Activated CD4-positive, alpha-beta T cell treated with anti-CD3 and anti-CD28 coated beads for 4 hours (primary cell): ENCODE measurements around the gene PAN2.
"Not testable (repeated sequence)": the region's sequence is repeated elsewhere in the genome, so short reads cannot be mapped to it uniquely, and the experiment has no call there.

ENCODE experiments used
- DNase-seq, 2 donors: peaks; one replicate each; pipeline ENCODE4 v3.0.0-alpha.2; 2020

Gene PAN2

GRCh38 chr12:56333679-56334489 is at the start of gene PAN2:
Gene PAN2, minus strand, starts transcription at chr12:56334000. Its CDS starts 906 bp downstream, at chr12:56333094.
- peak; percentile 91 to 92 for DNase-seq

DNA sequence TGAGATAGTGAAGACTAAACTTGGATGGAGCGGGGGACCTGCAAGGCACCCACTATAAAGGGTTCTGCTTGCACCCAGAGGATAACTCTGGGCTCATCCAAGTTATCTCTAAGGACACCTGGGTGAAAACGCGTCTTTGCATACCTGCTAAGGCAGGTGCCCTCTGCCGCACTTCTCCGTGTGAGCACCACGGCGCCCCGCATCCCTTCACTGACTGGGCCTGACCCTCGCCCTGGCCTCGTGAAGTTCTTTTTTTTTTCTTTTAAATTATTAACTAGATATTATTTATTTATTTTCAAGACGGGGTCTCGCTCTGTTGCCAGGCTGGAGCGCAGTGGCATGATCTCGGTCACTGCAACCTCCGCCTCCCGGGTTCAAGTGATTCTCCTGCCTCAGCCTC is 48.8 kb upstream of the PAN2 start:
- DNase-seq, result no peak

DNA sequence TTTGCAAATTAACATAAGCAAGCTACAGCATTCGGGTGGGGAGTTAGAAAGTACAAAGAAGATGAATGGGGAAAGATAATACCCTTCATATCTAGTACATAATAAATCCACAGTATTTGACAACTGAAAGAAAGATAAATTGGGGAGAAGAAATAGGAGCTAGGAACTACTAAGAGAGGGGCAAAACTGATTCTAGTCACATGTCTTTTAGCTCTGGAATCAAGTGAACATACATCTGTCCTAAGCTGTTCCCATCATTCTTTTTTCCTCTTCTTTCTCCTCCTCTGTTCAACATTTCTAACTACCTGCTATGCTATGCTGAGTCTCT is 44.2 kb upstream of the PAN2 start:
- DNase-seq, result no peak

- no peak for DNase-seq
Observed at GRCh38 chr12:56377310-56377988, 43.6 kb upstream of the PAN2 start.

- DNase-seq, result no peak
Observed at GRCh38 chr12:56375598-56376434, 42.0 kb upstream of the PAN2 start.

DNA sequence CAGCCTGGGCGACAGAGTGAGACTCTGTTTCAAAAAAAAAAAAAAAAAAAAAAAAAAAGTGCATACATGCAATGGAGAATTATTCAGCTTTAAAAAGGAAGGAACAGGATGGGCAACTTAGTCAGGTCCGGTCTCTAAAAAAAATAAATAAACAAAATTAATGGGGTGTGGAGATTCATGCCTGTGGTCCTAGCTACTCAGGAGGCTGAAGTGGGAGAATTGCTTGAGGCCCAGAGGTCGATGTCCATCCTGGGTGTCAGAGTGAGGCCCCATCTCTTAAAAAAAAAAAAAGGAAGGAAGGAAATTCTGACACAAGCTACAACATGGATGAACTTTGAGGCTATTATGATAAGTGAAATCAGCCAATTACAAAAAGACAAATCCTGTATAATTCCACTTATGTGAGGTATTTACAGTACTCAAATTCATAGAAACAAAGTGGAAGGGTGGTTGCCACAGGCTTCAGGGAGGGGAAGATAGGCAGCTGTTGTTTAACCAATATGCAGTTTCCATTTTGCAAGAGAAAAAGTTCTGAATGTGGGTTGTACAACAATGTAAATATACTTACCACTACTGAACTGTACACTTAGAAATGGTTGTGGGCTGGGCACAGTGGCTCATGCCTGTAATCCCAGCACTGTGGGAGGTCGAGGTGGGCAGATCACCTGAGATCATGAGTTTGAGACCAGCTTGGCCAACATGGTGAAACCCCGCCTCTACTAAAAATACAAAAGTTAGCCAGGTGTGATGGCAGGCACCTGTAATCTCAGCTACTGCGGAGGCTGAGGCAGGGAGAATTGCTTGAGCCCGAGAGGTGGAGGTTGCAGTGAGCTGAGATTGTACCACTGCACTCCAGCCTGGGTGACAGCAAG is 41.2 kb upstream of the PAN2 start:
- no peak for DNase-seq

DNA sequence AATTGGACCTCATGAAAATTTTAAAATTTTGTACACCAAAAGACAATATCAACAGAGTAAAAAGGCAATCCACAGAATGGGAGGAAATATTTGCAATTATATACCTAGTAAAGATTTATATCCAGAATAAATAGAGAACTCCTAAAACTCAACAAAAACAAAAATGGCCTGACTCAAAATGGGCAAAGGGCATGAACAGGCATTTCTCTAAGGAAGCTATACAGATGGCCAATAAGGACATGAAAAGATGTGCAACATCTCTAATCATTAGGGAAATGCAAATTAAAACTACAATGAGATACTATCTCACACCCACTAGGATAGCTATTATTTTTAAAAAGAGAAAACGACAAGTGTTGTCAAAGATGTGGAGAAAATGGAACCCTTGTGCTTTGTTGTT is 39.7 kb upstream of the PAN2 start:
- no peak for DNase-seq

DNA sequence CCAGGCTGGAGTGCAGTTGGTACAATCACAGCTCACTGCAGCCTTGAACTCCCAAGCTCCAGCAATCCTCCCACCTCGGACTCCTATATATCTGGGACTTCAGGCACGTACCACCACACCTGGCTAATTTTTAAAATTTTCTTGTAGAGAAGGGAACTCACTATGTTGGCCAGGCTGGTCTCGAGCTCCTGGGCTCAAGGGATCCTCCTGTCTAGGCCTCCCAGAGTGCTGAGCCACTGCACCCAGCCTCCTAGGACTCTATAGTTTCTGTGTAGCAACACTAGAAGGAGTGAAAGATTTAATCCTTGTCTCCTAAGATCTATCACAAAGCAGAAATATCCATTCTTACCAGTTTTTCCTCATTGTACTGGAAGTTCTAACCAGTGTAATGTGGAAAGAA is 33.1 kb upstream of the PAN2 start:
- DNase-seq, result no peak

DNA sequence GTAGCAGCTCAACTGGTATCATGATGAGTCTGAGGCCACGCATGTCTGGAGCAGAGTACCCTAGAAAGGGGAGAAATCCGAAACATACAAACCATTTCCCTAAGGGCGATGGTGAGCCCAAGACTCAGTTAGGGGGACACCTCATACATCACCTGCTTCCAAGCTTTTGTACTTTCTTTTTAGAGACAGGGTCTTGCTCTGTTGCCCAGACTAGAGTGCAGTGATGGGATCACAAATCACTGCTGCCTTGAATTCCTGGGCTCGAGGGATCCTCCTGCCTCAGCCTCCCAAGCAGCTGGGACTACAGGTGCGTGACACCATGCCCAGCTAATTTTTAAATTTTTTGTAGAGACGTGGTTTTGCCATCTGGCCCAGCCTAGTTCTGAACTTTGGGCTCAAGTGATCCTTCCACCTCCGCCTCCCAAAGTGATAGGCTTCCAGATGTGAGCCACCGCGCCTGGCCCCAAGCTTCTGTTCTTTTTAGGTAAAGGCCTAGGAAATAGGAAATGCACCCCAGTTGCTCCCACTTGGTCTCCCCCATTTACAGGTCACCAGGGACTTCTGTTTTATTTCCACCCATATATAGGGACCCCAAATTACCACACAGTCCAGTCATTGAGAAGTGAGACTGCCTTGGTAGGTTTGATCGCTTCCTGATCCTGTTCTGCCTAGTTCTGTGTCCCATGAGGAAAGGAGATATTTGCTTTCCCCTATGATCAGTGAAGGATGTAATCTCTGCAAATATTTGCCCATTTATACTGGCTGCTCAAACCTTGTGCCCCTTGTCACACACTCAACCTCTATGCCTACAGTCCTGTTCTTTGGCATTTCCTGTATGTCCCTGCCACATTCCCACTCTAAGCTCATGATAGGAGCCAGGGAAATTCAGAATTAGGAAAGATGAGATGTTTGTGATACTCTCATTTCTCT is 28.6 kb upstream of the PAN2 start, which contains the start of gene APOF:
APOF (minus strand) TSS at position 728 of the 930 bp plus-strand sequence; CDS start at position 616, 112 bp downstream.
- no peak for DNase-seq

DNA sequence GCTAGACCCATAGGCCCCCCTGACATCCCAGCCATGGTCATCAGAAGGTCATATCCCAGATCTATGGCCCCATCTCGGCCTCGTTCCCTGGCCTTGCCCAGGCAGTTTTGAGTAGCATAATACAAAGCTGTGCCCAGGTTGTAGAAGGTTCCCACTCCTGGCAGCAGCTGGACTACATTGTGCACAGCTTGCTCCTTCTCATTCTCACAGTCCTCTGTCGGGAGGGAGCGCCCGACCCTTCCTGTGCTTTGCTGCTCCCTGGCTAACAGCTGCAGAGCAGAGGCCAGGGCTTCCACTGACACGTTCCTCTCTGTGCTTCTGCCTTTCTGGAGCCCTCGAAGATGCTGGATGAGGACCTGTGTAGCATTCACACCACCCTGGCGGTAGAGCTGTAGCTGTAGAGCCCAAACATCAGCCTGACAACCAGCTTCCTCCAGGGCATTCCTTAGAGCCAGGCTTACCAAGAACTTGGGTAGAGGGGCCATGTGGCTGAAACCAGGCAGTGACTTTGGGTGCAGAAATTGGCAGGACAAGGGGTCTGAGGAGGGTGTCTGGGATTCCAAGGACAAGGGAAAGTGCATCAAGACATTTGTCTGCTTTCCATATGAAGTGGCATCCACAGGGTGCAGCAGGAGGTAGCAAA is 27.8 kb upstream of the PAN2 start:
- no peak for DNase-seq

DNA sequence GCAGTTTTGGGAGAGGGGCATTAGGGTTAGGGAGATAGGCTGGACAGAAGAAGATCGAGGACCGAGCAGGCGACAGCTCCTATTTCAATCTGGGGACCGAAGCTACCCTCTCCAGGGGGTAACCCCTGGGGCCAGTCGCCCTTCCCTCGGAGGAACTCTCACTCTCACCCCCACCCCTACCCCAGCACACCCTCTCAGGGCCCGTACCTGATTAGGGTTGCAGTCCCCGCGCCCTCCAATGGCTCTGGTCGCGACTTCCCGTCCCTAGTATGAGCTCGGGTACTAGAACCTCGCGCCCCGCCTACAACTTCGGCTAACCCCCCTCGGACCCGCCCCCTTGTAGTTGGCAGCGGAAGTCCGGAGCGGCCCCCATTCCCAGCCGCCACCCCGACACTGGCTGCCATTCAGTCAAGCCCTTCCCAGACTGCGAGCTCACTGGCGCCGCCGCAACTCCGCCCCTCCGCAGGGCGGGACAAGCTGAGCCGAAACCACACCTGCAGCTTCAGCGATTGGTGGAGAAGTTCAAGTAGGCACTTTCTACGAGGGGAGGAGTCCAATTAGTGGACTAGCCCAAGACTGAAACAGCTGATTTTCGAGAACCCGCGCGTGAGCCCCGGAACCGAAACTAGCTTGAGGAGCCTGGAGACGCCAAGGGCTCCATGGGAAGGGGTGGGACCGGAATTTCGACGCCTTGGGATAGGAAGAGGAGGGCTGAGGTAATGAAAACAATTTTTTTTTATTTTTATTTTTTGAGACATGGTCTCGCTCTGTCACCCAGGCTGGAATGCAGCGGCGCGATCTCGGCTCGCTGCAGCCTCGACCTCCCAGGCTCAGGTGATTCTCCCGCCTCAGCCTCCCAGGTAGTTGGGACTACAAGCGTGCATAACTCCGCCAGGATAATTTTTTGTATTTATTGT is 26.3 kb upstream of the PAN2 start, which contains the start of gene STAT2:
STAT2 (minus strand) TSS at position 257 of the 917 bp plus-strand sequence. CDS start 3,536 bp downstream, outside the sequence.
- DNase-seq, result peak; percentile 98 to 99

DNA sequence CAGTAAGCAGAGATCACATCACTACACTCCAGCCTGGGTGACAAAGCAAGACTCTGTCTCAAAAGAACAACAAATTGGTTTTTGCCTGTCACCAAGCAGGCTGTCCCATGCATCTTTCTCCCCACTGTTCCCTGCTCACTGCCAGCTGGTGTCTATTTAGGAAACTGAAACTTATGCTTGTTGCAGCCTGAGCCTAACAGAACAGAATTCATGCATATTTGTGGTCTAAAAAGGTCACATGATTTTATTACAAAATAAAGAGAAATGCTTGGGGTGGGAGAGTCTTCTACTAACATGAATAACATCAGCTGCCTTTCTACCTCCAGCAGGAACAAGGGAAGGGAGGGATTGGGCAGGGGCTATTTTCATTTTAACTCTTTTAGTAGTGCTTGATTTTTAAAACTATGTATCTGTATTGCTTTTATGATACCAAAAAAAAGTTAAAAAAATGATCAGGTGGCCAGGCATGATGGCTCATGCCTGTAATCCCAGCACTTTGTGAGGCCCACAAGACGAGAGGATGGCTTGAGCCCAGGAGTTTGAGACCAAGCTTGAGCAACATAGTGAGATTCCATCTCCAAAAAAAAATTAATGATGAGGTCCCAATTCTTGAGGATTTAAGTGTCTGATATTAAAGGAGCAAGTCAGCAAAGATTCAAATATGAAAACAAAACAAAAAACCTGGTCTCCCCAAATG is 25.2 kb upstream of the PAN2 start:
- no peak for DNase-seq

GRCh38 chr12:56351325-56351724 is 17.5 kb upstream of the PAN2 start:
- no peak for DNase-seq

- DNase-seq, result no peak
Observed at GRCh38 chr12:56350662-56351061, 16.9 kb upstream of the PAN2 start.

GRCh38 chr12:56348776-56349175 is 15.0 kb upstream of the PAN2 start:
- no peak for DNase-seq

DNA sequence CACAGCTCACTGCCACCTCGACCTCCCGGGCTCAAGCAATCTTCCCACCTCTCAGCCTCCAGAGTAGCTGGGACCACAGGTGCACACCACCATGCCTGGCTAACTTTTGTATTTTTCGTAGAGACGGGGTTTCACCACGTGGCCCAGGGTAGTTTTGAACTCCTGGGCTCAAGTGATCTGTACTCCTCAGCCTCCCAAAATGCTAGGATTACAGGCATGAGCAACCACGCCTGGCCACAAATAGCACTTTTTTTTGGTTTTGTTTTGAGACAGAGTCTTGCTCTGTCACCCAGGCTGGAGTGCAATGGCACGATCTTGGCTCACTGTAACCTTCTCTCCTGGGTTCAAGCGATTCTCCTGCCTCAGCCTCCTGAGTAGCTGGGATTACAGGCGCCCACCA is 13.5 kb upstream of the PAN2 start:
- DNase-seq, result not testable (repeated sequence)

- DNase-seq, result no peak
Observed at GRCh38 chr12:56346675-56347074, 12.9 kb upstream of the PAN2 start.

DNA sequence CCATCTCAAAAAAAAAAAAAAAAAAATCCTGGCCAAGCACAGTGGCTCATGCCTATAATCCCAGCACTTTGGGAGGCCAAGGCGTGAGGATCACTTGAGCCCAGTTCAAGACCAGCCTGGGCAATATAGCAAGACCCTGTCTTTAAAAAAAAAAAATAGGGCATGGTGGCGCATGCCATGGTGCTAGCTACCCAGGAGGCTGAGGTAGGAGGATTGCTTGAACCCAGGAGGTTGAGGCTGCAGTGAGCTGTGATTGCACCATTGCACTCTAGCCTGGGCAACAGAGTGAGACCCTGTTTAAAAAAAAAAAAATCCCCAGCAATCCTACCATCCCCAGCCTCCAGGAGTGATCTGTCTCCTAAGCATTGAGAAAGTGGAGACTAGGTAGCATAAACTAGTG is 8.5 kb upstream of the PAN2 start:
- not testable (repeated sequence) for DNase-seq

- DNase-seq, result no peak
Observed at GRCh38 chr12:56341616-56342015, 7.8 kb upstream of the PAN2 start.
